HG02884 (cell line): ENCODE results near the gene ZFYVE28.

Experiments
- ATAC-seq: cut with Tn5 transposase; IDR thresholded peaks from one replicate; pipeline ENCODE4 v1.9.1; 2021; ENCODE audit warnings: mild to moderate bottlenecking, moderate library complexity; ENCODE audit not compliant: unreplicated experiment

Gene ZFYVE28

GRCh38 chr4:2252530-2253091, 165.8 kb downstream of the ZFYVE28 start:
- ATAC-seq, result no peak

- no peak for ATAC-seq
These were observed 166.5 kb downstream of the ZFYVE28 start for GRCh38 chr4:2251795-2252529.

DNA sequence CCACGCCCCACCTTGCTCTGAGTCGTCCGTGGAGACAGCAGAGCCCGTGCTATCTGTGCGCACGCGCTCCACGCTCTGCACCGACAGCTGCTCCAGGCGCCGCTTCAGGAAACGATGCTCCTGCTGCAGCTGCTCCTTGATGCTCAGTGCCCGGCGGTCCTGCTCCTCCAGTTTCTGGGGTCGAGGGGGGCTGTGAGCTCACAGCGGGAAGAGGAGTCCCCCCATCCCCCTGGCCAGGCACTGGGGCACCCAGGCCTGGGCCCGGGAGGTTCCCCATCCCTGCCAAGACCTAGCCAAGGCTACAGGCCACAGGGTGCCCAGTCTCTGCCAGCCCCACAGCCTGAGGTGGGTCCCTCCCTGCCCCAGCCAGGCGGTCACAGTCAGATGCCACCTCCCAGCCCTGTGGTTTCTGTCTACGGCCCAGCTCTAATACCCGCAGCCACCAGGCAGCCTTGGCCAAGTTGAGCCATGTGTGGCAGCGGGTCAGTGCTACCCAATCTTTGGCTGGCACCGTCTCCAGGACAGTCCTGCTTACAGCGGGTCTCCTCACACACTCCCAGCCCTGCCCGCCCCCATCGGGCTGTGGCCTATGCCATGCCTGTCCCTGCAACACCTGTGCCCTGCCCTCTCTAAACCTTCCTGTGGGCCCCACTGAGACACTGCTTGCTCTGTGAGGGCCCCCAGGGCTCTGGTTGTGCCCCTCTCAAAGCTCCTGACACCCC, 167.2 kb downstream of the ZFYVE28 start:
- ATAC-seq, result no peak

DNA sequence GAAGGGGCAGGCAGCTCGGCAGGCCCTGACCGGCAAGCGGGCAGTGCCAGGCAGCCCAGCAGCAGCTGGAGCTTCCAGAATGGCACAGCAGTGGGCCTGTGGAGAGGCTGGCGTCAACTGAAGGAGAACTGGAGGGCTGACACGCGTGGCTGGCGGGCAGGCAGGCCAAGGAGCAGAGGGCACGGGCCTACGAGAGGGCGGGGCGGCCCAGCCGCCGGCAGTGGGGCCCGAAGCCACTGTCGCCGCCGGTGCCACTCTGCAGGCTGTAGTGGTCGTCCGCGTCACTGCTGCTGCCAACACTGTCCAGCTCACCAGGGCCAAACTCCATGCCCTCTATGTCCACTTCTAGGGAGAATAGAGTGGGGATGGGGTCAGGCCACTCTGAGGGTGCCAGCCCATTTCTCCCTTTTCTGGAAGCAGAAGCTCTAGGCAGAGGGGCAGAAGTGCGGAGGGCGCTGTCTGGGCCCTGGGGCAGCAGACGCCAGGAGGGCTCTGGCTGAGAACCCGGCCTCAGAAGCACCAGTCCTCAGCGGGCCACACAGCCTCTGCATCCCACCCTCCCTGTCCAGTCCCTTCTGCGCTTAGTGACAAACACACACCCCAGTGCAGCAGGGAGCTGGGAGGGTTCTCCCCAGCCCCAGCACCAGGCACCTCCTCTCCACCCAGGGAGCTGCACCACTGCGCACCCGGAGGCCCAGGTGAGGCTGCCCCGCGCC, 167.9 kb downstream of the ZFYVE28 start:
- no peak for ATAC-seq

- no peak for ATAC-seq
These were observed 168.7 kb downstream of the ZFYVE28 start for GRCh38 chr4:2249526-2250356.

- ATAC-seq, result no peak
These were observed 169.6 kb downstream of the ZFYVE28 start for GRCh38 chr4:2248821-2249261.

- ATAC-seq, result no peak
These were observed 170.2 kb downstream of the ZFYVE28 start for GRCh38 chr4:2248044-2248780.

- ATAC-seq, result no peak
These were observed 171.1 kb downstream of the ZFYVE28 start for GRCh38 chr4:2247128-2248043.

DNA sequence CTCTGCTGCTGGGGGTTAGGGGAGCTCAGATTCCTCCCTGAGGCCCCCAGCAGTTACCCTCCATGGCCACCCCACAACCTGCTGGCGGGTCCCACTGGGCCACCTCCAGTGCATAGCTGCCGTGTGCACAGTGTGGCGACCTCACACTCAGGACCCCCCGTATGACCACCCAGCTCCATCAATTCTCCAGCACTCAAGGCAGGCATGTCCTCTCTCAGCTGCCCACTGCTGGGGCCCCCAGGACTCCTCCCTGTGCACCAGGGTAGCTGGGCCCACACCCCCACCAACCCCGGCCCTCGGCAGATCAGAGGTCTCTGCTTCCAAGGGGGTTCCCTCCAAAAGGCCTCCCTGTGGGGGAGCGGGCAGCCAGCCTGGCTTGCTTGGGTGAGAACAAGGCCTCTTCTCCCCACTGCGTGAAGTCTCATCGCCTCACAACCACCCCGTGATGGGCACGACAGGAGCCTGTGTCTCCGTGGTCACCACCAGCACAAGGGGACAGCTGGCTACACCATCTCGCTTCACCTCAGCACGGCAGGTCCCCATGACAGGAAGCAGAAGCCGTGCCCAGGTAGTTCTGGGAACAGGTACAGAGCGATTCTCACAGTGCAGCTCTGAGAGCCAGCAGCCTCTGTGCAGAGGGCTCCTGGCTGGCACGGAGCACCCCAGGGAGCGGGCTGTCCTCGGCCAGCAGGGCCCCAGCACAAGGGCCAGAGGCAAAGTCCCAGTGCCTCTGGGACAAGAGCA, 171.9 kb downstream of the ZFYVE28 start:
- ATAC-seq, result no peak

- no peak for ATAC-seq
These were observed 172.6 kb downstream of the ZFYVE28 start for GRCh38 chr4:2245787-2246275.

- ATAC-seq, result no peak
These were observed 173.2 kb downstream of the ZFYVE28 start for GRCh38 chr4:2245057-2245786.

GRCh38 chr4:2243681-2244380, 174.6 kb downstream of the ZFYVE28 start:
- no peak for ATAC-seq

DNA sequence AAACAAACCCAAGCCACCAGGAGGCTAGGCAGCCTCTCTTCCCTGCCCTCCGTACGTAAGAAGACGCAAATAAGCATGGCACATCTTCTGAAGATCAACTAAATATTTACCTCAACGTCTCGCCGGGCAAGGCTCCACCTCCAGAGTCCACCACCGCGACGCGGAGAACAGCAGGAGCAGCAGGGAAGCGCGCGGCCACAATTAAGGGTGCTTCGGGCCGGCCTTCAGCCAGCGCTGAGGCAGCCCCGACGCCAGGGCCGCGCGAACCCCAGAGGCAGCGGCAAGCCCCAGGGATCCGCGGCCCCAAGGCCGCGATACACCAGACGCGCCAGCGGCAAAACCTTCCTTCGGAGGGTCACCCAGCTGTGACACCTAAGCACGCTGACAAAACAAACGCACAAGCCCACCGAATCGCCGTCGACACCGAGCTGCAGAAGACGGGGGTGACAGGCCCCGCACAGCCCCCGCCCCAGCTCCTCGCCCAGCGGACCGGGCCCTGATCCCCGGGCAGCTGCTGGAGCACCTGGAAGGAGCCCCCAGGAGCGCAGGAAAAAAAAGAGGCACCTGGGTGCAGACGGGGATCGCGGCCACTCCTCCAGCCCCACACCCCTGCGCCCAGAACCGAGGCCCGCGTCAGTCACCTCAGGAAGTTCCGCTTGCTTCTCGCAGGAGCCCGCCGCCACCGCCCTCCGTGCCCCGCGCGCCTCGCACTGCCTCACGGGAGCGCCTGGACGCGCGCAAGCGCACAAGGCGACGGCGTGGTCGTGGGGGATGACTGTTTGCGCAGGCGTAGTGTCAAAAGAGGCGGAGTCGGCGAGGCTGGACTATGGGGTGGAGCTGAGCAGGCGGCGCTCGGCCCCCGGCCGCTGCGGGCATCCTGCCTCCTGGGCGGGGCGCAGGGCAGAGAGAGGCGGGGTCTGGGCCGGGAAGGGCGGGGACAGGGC, 176.8 kb downstream of the ZFYVE28 start, which contains the start of the genes HAUS3 and POLN:
TSS of gene HAUS3 (minus strand) at position 712 of the 944 bp plus-strand sequence. CDS start 1,175 bp downstream, outside the sequence.
TSS of gene POLN (minus strand) at position 712 of the 944 bp plus-strand sequence. CDS start 12,890 bp downstream, outside the sequence.
- peak; percentile 83 for ATAC-seq

DNA sequence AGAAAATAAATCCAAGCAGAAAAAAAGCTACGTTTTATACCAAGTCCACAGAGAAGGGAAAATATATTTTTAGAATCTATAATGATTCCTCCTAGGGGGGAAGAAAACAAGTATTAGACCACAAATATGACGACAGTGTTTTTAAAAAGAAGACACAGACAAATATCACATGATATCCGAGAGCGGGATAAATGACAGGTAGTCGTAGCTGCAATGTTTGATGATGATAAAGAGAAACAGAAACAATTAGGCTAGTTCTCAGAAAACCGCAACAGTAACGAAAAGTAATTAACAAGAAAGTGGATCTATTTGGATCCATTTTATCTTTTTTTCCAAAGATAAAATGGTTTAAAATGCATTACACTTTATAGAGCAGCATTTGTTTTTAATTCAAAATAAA, 177.4 kb downstream of the ZFYVE28 start:
- no peak for ATAC-seq
